Measurements from ENCODE around the gene CACNA1E.
"Not testable (repeated sequence)": the region's sequence is repeated elsewhere in the genome, so short reads cannot be mapped to it uniquely, and the experiment has no call there.

Gene CACNA1E

DNA sequence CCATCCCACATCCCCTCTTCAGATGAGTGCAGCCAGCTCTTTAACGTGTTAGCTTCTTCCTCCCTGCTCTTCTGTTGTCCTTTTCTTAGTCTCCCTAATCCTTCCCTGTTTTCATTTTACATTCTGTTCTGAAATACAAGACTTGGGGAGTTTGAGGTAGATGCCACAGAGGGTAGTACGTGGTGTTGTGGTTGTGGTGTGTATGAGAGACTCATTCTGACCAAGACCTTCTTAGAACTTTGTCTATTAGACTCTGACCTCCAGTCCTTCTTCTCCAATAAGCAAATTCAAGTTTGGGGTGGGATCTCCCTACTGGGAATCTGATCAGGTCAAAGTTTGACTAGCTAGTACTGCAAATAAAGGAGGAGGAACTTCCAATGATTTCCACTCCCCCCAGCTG, 39.5 kb downstream of the CACNA1E start:
- no peaks in the 10 kb centered on the region for H3K9me3 ChIP-seq (ENCODE audit: control insufficient read depth, low read depth, low read length)
- no peak overlapping the region for H3K27ac ChIP-seq (ENCODE audit: low read length)
- no peak overlapping the region for H3K9ac ChIP-seq (ENCODE audit: low read length)
- H3K4me3 ChIP-seq (ENCODE audit: low read length), result no peak overlapping the region
- H3K36me3 ChIP-seq (ENCODE audit: control insufficient read depth, low read depth, low read length), result no peaks in the 10 kb centered on the region
- peaks cover 7% of the 10 kb centered on the region for H3K4me1 ChIP-seq (ENCODE audit: control insufficient read depth, low read depth, low read length)
- no peaks in the 10 kb centered on the region for H3K27me3 ChIP-seq (ENCODE audit: control insufficient read depth, insufficient read depth, low read length)

DNA sequence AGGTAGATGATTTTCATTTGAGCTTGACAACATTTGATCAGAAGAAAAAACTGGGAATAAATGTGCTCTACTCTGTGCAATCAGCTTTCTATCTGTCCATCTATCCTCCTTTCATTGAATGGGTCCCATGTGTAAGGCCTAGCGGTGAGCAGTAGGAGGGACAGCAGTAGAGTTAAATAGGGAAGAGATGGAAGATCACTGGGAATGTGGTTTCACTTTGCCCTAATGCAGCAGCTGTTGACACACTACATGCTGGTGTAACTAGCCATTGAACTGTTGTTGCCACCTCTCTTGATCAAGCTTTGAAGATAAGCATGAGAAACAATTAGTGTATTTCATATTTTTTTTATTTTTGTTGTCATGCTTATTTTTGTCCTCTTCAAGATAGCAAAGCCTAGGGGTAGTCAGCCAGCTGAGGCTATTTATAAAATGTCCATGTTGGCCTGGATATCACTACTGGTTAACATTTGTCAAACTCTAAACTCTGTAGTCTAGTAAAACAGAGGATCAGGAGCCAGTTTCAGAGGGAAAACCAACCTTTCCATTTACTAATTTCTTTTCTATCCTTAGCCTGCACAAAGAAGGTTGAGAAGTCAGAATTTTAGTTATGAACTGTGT, 41.9 kb downstream of the CACNA1E start:
- Histone ChIP-seq H3K27me3 (ENCODE audit: control insufficient read depth, insufficient read depth, low read length) (no peaks in the 10 kb centered on the region), H3K4me3 (ENCODE audit: low read length) (no peak overlapping the region), H3K9ac (ENCODE audit: low read length) (no peak overlapping the region), H3K9me3 (ENCODE audit: control insufficient read depth, low read depth, low read length) (no peaks in the 10 kb centered on the region), H3K4me1 (ENCODE audit: control insufficient read depth, low read depth, low read length) (peaks cover 7% of the 10 kb centered on the region), H3K27ac (ENCODE audit: low read length) (no peak overlapping the region), H3K36me3 (ENCODE audit: control insufficient read depth, low read depth, low read length) (no peaks in the 10 kb centered on the region)

DNA sequence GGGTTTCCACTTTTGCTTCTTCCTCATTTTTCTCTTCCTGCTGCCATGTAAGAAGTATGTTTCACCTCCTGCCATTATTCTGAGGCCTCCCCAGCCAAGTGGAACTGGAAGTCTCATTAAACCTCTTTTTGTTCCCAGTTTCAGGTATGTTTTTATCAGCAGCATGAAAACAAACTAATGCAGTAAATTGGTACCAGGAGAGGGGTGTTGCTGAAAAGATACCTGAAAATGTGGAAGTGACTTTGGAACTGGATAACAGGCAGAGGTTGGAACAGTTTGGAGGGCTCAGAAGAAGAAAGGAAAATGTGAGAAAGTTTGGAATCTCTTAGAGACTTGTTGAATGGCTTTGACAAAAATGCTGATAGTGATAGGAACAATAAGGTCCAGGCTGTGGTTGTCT, 44.9 kb downstream of the CACNA1E start:
- H3K9ac ChIP-seq (ENCODE audit: low read length); H3K4me1 ChIP-seq (ENCODE audit: control insufficient read depth, low read depth, low read length); H3K27me3 ChIP-seq (ENCODE audit: control insufficient read depth, insufficient read depth, low read length); H3K9me3 ChIP-seq (ENCODE audit: control insufficient read depth, low read depth, low read length); H3K36me3 ChIP-seq (ENCODE audit: control insufficient read depth, low read depth, low read length); H3K4me3 ChIP-seq (ENCODE audit: low read length); H3K27ac ChIP-seq (ENCODE audit: low read length): not testable (repeated sequence)

DNA sequence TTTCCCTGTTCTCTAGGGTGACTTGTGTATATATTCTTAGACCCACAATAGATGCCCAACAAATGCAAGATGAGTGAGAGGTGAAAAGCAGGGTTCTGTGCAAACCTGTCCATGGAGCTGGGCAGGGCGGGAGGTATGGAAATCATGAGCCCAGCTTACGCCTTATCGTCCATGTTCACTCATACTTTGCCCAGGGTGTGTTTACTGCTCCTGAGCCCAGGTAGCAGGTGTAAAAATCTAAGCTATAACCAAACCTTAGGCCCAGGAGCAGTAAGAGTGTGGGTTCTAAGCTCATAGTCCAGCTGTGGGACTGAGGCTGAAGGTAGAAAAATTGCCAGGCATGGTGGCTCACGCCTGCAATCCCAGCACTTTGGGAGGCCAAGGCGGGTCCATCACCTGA, 48.1 kb downstream of the CACNA1E start:
- Histone ChIP-seq H3K27ac (ENCODE audit: low read length) (no peak overlapping the region), H3K27me3 (ENCODE audit: control insufficient read depth, insufficient read depth, low read length) (no peaks in the 10 kb centered on the region), H3K36me3 (ENCODE audit: control insufficient read depth, low read depth, low read length) (no peaks in the 10 kb centered on the region), H3K4me3 (ENCODE audit: low read length) (no peak overlapping the region), H3K4me1 (ENCODE audit: control insufficient read depth, low read depth, low read length) (peaks cover 4% of the 10 kb centered on the region), H3K9me3 (ENCODE audit: control insufficient read depth, low read depth, low read length) (no peaks in the 10 kb centered on the region), H3K9ac (ENCODE audit: low read length) (no peak overlapping the region)

DNA sequence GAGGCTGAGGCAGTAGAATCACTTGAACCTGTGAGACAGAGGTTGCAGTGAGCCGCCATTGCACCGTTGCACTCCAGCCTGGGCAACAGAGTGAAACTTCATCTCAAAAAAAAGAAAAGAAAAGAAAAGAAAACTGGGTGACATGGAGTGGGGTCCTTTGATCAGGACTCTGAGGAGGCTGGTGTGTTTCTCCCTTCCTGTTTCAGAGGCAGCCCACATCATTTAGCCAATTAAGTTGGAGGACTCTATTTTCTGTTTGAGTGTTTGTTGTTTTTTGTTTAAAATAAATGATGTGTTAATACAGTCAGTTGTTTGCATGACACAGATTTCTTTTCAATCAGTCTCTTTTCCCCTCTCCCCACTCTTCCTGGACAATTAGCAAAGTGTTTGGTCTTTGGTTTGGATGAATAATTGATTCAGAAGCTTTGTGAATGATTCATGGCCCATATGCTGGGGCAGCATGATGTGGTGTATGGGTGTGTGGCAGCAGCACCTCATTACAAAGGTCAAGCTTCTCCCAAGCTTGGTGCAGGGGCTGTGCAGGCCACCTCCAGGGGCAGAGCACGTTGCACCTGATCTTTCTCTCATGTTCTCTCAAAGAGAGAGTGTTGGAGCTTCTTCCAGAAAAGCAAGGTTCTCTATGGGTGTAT, 48.8 kb downstream of the CACNA1E start:
- Histone ChIP-seq H3K27ac (ENCODE audit: low read length) (no peak overlapping the region), H3K9ac (ENCODE audit: low read length) (no peak overlapping the region), H3K4me3 (ENCODE audit: low read length) (no peak overlapping the region), H3K36me3 (ENCODE audit: control insufficient read depth, low read depth, low read length) (no peaks in the 10 kb centered on the region), H3K4me1 (ENCODE audit: control insufficient read depth, low read depth, low read length) (peaks cover 4% of the 10 kb centered on the region), H3K9me3 (ENCODE audit: control insufficient read depth, low read depth, low read length) (no peaks in the 10 kb centered on the region), H3K27me3 (ENCODE audit: control insufficient read depth, insufficient read depth, low read length) (no peaks in the 10 kb centered on the region)

DNA sequence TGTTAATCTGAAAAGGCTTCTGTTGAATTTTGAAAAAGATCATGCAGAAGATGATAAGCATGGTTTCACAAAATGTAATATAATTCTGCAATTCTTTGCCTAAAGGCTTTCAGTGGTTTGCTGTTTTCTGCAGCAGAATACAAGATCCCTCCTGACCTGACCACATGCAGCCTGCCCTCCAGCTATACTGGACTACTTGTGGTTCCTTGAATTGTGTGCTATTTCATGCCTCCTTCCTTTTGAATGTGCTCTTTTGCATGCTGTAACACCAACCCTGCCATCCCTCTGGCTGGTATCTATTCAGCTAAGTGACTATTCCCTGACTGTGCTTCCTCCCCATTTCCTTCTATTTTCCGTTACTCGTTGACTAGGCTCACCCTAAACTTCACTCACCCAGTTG, 55.5 kb downstream of the CACNA1E start:
- Histone ChIP-seq H3K4me1 (ENCODE audit: control insufficient read depth, low read depth, low read length) (no peaks in the 10 kb centered on the region), H3K4me3 (ENCODE audit: low read length) (no peak overlapping the region), H3K27ac (ENCODE audit: low read length) (no peak overlapping the region), H3K9me3 (ENCODE audit: control insufficient read depth, low read depth, low read length) (no peaks in the 10 kb centered on the region), H3K36me3 (ENCODE audit: control insufficient read depth, low read depth, low read length) (no peaks in the 10 kb centered on the region), H3K27me3 (ENCODE audit: control insufficient read depth, insufficient read depth, low read length) (no peaks in the 10 kb centered on the region), H3K9ac (ENCODE audit: low read length) (no peak overlapping the region)

DNA sequence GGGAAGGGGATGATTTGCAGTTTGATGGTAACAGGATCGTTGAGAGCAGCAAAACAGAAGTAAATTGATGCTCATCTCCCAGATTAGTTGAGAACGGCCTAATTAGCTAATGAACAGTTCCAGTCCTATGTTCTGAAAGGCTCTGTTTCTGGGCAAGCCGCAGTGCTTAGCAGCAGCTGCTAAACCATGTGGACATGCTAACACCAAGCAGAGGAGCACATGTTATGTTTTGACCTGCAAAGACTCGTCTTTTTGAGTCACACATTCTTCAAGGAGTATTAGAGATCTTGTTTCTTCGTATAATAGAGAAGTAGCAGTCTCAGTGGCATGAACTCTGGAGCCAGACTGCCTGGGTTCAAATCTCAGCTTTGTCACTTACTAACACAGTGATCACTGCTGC, 58.1 kb downstream of the CACNA1E start:
- no peaks in the 10 kb centered on the region for H3K27me3 ChIP-seq (ENCODE audit: control insufficient read depth, insufficient read depth, low read length)
- H3K4me3 ChIP-seq (ENCODE audit: low read length), result no peak overlapping the region
- no peak overlapping the region for H3K27ac ChIP-seq (ENCODE audit: low read length)
- peaks cover 11% of the 10 kb centered on the region for H3K4me1 ChIP-seq (ENCODE audit: control insufficient read depth, low read depth, low read length)
- no peaks in the 10 kb centered on the region for H3K36me3 ChIP-seq (ENCODE audit: control insufficient read depth, low read depth, low read length)
- H3K9me3 ChIP-seq (ENCODE audit: control insufficient read depth, low read depth, low read length), result no peaks in the 10 kb centered on the region
- no peak overlapping the region for H3K9ac ChIP-seq (ENCODE audit: low read length)

DNA sequence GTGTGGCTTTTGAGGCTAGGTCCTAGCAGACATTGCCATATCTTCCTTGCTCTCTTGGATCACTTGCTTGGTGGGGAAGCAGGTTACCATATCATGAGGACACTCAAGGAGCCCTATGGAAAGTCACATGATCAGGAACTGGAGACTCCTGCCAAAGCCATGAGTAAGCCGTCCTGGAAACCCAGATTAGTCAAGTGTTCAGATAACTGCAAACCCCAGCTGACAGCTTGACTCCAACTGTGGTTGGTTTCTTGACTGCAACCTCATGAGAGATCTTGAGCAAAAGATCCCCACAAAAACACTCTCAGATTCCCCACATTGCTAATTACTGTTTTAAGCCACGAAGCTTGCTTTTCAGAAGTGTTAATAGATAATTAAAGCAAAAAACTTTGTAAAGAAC, 58.6 kb downstream of the CACNA1E start:
- H3K9ac ChIP-seq (ENCODE audit: low read length), result no peak overlapping the region
- peaks cover 11% of the 10 kb centered on the region for H3K4me1 ChIP-seq (ENCODE audit: control insufficient read depth, low read depth, low read length)
- no peak overlapping the region for H3K4me3 ChIP-seq (ENCODE audit: low read length)
- no peaks in the 10 kb centered on the region for H3K36me3 ChIP-seq (ENCODE audit: control insufficient read depth, low read depth, low read length)
- no peaks in the 10 kb centered on the region for H3K27me3 ChIP-seq (ENCODE audit: control insufficient read depth, insufficient read depth, low read length)
- no peaks in the 10 kb centered on the region for H3K9me3 ChIP-seq (ENCODE audit: control insufficient read depth, low read depth, low read length)
- no peak overlapping the region for H3K27ac ChIP-seq (ENCODE audit: low read length)

DNA sequence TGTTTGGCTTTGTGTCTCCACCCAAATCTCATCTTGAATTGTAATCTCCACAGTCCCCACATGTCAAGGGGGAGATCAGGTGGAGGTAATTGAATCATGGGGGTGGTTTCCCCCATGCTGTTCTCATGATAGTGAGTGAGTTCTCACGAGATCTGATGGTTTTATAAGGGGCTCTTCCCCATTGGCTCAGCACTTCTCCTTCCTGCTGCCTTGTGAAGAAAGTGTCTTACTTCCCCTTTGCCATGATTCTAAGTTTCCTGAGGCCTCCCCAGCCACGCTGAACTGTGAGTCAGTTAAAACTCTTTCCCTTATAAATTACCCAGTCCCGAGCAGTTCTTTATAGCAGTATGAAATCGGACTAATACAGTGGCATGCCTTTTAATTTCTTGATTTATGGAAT, 59.1 kb downstream of the CACNA1E start:
- not testable (repeated sequence) for H3K36me3 ChIP-seq (ENCODE audit: control insufficient read depth, low read depth, low read length); H3K4me3 ChIP-seq (ENCODE audit: low read length); H3K9ac ChIP-seq (ENCODE audit: low read length); H3K27ac ChIP-seq (ENCODE audit: low read length); H3K9me3 ChIP-seq (ENCODE audit: control insufficient read depth, low read depth, low read length); H3K27me3 ChIP-seq (ENCODE audit: control insufficient read depth, insufficient read depth, low read length)
- H3K4me1 ChIP-seq (ENCODE audit: control insufficient read depth, low read depth, low read length), result peaks cover 11% of the 10 kb centered on the region

DNA sequence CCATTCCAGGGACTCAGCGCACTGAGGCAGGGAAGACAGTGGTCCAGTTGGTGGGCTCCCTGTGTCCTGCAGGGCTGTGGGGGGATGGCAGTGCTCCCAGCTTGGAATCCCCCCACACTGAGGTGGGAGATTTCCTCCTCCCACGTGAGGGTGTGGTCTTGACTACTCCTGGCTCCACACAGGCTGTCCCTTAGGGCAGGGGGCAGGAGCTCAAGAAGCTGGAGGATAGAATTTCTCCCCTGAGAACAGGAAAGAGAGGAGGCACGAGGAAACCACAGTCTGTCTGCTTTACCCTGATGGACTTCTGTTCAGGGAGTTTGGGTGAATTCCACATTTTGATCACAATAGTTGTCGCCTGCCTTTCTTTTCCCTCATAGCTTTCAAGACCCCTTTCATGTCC, 62.1 kb downstream of the CACNA1E start:
- no peak overlapping the region for H3K4me3 ChIP-seq (ENCODE audit: low read length)
- H3K36me3 ChIP-seq (ENCODE audit: control insufficient read depth, low read depth, low read length), result no peaks in the 10 kb centered on the region
- H3K27me3 ChIP-seq (ENCODE audit: control insufficient read depth, insufficient read depth, low read length), result no peaks in the 10 kb centered on the region
- no peak overlapping the region for H3K9ac ChIP-seq (ENCODE audit: low read length)
- no peaks in the 10 kb centered on the region for H3K9me3 ChIP-seq (ENCODE audit: control insufficient read depth, low read depth, low read length)
- H3K27ac ChIP-seq (ENCODE audit: low read length), result no peak overlapping the region
- peaks cover 11% of the 10 kb centered on the region for H3K4me1 ChIP-seq (ENCODE audit: control insufficient read depth, low read depth, low read length)

DNA sequence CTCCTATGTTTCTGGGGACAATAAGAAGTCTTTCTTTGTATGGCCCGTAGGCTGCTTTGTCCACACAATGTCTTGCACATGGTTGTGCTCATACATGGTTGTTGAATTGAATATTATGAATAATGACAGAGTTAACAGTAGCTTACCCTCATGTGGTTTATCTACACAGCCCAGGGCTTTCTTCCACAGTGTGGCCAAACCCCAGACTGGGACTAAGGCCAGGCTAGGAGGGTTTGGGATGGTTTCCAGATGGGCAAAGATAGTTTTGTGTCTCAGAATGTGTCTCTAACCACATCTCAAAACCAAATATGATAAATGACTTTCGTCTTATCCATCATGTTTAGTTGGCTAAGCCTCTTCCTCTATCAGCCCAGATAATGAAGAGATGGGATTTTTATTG, 65.2 kb downstream of the CACNA1E start:
- no peak overlapping the region for H3K27ac ChIP-seq (ENCODE audit: low read length)
- peaks cover 11% of the 10 kb centered on the region for H3K4me1 ChIP-seq (ENCODE audit: control insufficient read depth, low read depth, low read length)
- no peaks in the 10 kb centered on the region for H3K27me3 ChIP-seq (ENCODE audit: control insufficient read depth, insufficient read depth, low read length)
- H3K36me3 ChIP-seq (ENCODE audit: control insufficient read depth, low read depth, low read length), result no peaks in the 10 kb centered on the region
- H3K9me3 ChIP-seq (ENCODE audit: control insufficient read depth, low read depth, low read length), result no peaks in the 10 kb centered on the region
- no peak overlapping the region for H3K4me3 ChIP-seq (ENCODE audit: low read length)
- H3K9ac ChIP-seq (ENCODE audit: low read length), result no peak overlapping the region

DNA sequence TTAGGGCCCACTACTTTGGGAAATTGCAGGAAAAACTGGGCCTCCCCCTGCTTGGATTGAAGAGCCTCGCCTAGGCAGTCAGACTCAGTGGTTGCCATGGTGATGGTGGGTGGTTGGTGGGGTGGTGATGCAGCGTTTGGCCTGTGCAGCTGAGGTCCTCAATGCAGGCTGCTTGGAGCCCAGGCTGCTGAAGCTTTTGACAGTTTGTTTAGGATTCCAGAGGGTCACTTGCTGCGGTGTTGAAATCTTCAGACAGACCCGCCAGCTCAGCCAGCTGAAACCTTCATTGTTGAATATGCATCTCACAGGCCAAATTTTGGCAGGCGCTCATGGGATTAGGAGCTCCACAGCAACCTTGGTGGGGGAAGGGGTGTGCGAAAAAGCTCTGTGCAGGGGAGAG, 67.9 kb downstream of the CACNA1E start:
- Histone ChIP-seq H3K27me3 (ENCODE audit: control insufficient read depth, insufficient read depth, low read length) (no peaks in the 10 kb centered on the region), H3K27ac (ENCODE audit: low read length) (no peak overlapping the region), H3K9ac (ENCODE audit: low read length) (no peak overlapping the region), H3K9me3 (ENCODE audit: control insufficient read depth, low read depth, low read length) (no peaks in the 10 kb centered on the region), H3K36me3 (ENCODE audit: control insufficient read depth, low read depth, low read length) (no peaks in the 10 kb centered on the region), H3K4me3 (ENCODE audit: low read length) (no peak overlapping the region), H3K4me1 (ENCODE audit: control insufficient read depth, low read depth, low read length) (peaks cover 3% of the 10 kb centered on the region)
